Mesendoderm (in vitro differentiated cells): ENCODE data around the gene RSAD1.
A peak's percentile ranks its signal among the peaks of the same experiment; 100 is the strongest.

Experiments
- DNase-seq: peaks from one replicate; pipeline ENCODE4 v3.0.0; 2013
- H2AK5ac ChIP-seq: 2 replicates; pipeline ENCODE4 v1.6.1; 2013; ENCODE audit warnings: low read length, inconsistent platforms
- H2BK120ac ChIP-seq: 2 replicates; pipeline ENCODE4 v1.6.1; 2013; ENCODE audit warnings: low read depth, mild to moderate bottlenecking, low read length, moderate library complexity, mixed read lengths
- H2BK15ac ChIP-seq: replicated peaks from 2 replicates; pipeline ENCODE4 v1.6.1; 2013; ENCODE audit warnings: low read depth, mild to moderate bottlenecking, moderate library complexity
- H2BK5ac ChIP-seq: 2 replicates; pipeline ENCODE4 v1.6.1; 2013; ENCODE audit warnings: low read length, inconsistent platforms
- H3K18ac ChIP-seq: 2 replicates; pipeline ENCODE4 v1.6.1; 2013; ENCODE audit warnings: mild to moderate bottlenecking, low read length, mixed read lengths
- H3K23ac ChIP-seq: one replicate; pipeline ENCODE4 v1.6.1; 2013; ENCODE audit warnings: low read length
- H3K27ac ChIP-seq: 2 replicates; pipeline ENCODE4 v1.5.1; 2013; ENCODE audit warnings: low read depth, mild to moderate bottlenecking, inconsistent platforms, low read length, moderate library complexity
- H3K27me3 ChIP-seq: 2 replicates; pipeline ENCODE4 v1.6.1; 2013; ENCODE audit warnings: low read length, control low read depth, mild to moderate bottlenecking, inconsistent platforms; ENCODE audit not compliant: insufficient read depth, poor library complexity
- H3K36me3 ChIP-seq: 2 replicates; pipeline ENCODE4 v1.6.1; 2013; ENCODE audit warnings: low read length, inconsistent platforms; ENCODE audit not compliant: control insufficient read depth, insufficient read depth
- H3K4ac ChIP-seq: one replicate; pipeline ENCODE4 v1.6.1; 2013; ENCODE audit warnings: low read depth, mild to moderate bottlenecking, low read length, moderate library complexity
- H3K4me1 ChIP-seq: 2 replicates; pipeline ENCODE4 v1.6.1; 2013; ENCODE audit warnings: low read depth, low read length, inconsistent platforms; ENCODE audit not compliant: control insufficient read depth
- H3K4me2 ChIP-seq: 2 replicates; pipeline ENCODE4 v1.6.1; 2013; ENCODE audit warnings: low read length
- H3K4me3 ChIP-seq: 2 replicates; pipeline ENCODE4 v1.5.1; 2013; ENCODE audit warnings: mild to moderate bottlenecking, low read length
- H3K56ac ChIP-seq: one replicate; pipeline ENCODE4 v1.6.1; 2013; ENCODE audit warnings: low read length
- H3K79me1 ChIP-seq: 2 replicates; pipeline ENCODE4 v1.6.1; 2013; ENCODE audit warnings: low read length, inconsistent platforms
- H3K79me2 ChIP-seq: 2 replicates; pipeline ENCODE4 v1.6.1; 2013; ENCODE audit warnings: mild to moderate bottlenecking, low read length; ENCODE audit not compliant: control insufficient read depth, insufficient read depth
- H3K9ac ChIP-seq: 2 replicates; pipeline ENCODE4 v1.6.1; 2013; ENCODE audit warnings: low read length, inconsistent platforms
- H4K5ac ChIP-seq: one replicate; pipeline ENCODE4 v1.6.1; 2013; ENCODE audit warnings: low read length
- H4K8ac ChIP-seq: one replicate; pipeline ENCODE4 v1.6.1; 2013; ENCODE audit warnings: low read depth, mild to moderate bottlenecking, control low read depth, low read length, moderate library complexity
- WGBS: extraction: QIAGEN DNeasy Blood & Tissue Kit; methylation state at CpG from one replicate; pipeline ENCODE4 v1.1.7; 2013; ENCODE audit warnings: low lambda C conversion rate, missing lambda C conversion rate; ENCODE audit not compliant: insufficient coverage; ENCODE audit errors: extremely low coverage; 5-methylcytosine and 5-hydroxymethylcytosine counted together

Gene RSAD1

GRCh38 chr17:50439008-50439407 lies 39.7 kb upstream of the RSAD1 start:
- Histone ChIP-seq H3K9ac (no peak overlapping the region), H3K27me3 (no peaks in the 10 kb centered on the region), H3K4ac (no peak overlapping the region), H3K56ac (no peak overlapping the region), H4K5ac (no peak overlapping the region), H3K27ac (no peak overlapping the region), H3K4me3 (no peak overlapping the region), H2BK15ac (no peak overlapping the region), H3K4me1 (no peaks in the 10 kb centered on the region), H3K36me3 (no peaks in the 10 kb centered on the region), H3K23ac (no peak overlapping the region), H2AK5ac (no peak overlapping the region), H3K4me2 (no peak overlapping the region), H2BK5ac (no peak overlapping the region), H2BK120ac (no peak overlapping the region), H3K18ac (no peak overlapping the region), H4K8ac (no peak overlapping the region), H3K79me2 (no peaks in the 10 kb centered on the region), H3K79me1 (no peaks in the 10 kb centered on the region)
- WGBS = no CpG with 5 or more reads among the region's 4 CpGs
- DNase-seq = no peak

- no peak overlapping the region for H2BK15ac ChIP-seq
- no peak overlapping the region for H4K5ac ChIP-seq
- no peak overlapping the region for H2BK120ac ChIP-seq
- no peak overlapping the region for H3K23ac ChIP-seq
- no peak overlapping the region for H3K4me3 ChIP-seq
- H3K36me3 ChIP-seq = no peaks in the 10 kb centered on the region
- WGBS = no CpG with 5 or more reads among the region's 4 CpGs
- no peak overlapping the region for H2BK5ac ChIP-seq
- no peak overlapping the region for H3K56ac ChIP-seq
- no peak overlapping the region for H3K9ac ChIP-seq
- H3K79me2 ChIP-seq = no peaks in the 10 kb centered on the region
- no peak overlapping the region for H2AK5ac ChIP-seq
- no peaks in the 10 kb centered on the region for H3K4me1 ChIP-seq
- no peak overlapping the region for H3K4ac ChIP-seq
- no peak overlapping the region for H4K8ac ChIP-seq
- H3K79me1 ChIP-seq = no peaks in the 10 kb centered on the region
- H3K27me3 ChIP-seq = no peaks in the 10 kb centered on the region
- no peak for DNase-seq
- no peak overlapping the region for H3K4me2 ChIP-seq
- no peak overlapping the region for H3K27ac ChIP-seq
- H3K18ac ChIP-seq = no peak overlapping the region
Measured at GRCh38 chr17:50440172-50440837, 38.4 kb upstream of the RSAD1 start.

GRCh38 chr17:50440838-50441829 lies 37.5 kb upstream of the RSAD1 start:
- DNase-seq = no peak
- Histone ChIP-seq H3K18ac (no peak overlapping the region), H3K4ac (no peak overlapping the region), H2AK5ac (no peak overlapping the region), H4K5ac (no peak overlapping the region), H3K79me1 (no peaks in the 10 kb centered on the region), H3K79me2 (no peaks in the 10 kb centered on the region), H2BK15ac (no peak overlapping the region), H2BK5ac (no peak overlapping the region), H3K23ac (no peak overlapping the region), H2BK120ac (no peak overlapping the region), H3K36me3 (no peaks in the 10 kb centered on the region), H3K27me3 (no peaks in the 10 kb centered on the region), H3K56ac (no peak overlapping the region), H3K4me3 (no peak overlapping the region), H3K4me1 (no peaks in the 10 kb centered on the region), H4K8ac (no peak overlapping the region), H3K9ac (no peak overlapping the region), H3K27ac (no peak overlapping the region), H3K4me2 (no peak overlapping the region)
- no CpG with 5 or more reads among the region's 10 CpGs for WGBS

GRCh38 chr17:50443505-50443974 lies 35.1 kb upstream of the RSAD1 start:
- Histone ChIP-seq H2BK15ac (no peak overlapping the region), H2BK120ac (no peak overlapping the region), H3K4me2 (no peak overlapping the region), H3K79me1 (no peaks in the 10 kb centered on the region), H3K18ac (no peak overlapping the region), H3K4ac (no peak overlapping the region), H3K56ac (no peak overlapping the region), H3K4me1 (no peaks in the 10 kb centered on the region), H3K9ac (no peak overlapping the region), H3K23ac (no peak overlapping the region), H2BK5ac (no peak overlapping the region), H2AK5ac (no peak overlapping the region), H3K79me2 (no peaks in the 10 kb centered on the region), H3K36me3 (no peaks in the 10 kb centered on the region), H4K8ac (no peak overlapping the region), H4K5ac (no peak overlapping the region), H3K4me3 (no peak overlapping the region), H3K27me3 (no peaks in the 10 kb centered on the region), H3K27ac (no peak overlapping the region)
- no CpG with 5 or more reads among the region's 3 CpGs for WGBS
- DNase-seq = peak; percentile 33

GRCh38 chr17:50444841-50445715 lies 33.6 kb upstream of the RSAD1 start:
- Histone ChIP-seq H3K79me2 (no peaks in the 10 kb centered on the region), H3K9ac (no peak overlapping the region), H3K79me1 (no peaks in the 10 kb centered on the region), H3K18ac (no peak overlapping the region), H2AK5ac (no peak overlapping the region), H3K36me3 (no peaks in the 10 kb centered on the region), H3K4me3 (no peak overlapping the region), H3K4me2 (no peak overlapping the region), H2BK15ac (no peak overlapping the region), H3K27ac (no peak overlapping the region), H2BK5ac (no peak overlapping the region), H4K5ac (no peak overlapping the region), H2BK120ac (no peak overlapping the region), H3K23ac (no peak overlapping the region), H4K8ac (no peak overlapping the region), H3K27me3 (no peaks in the 10 kb centered on the region), H3K4me1 (no peaks in the 10 kb centered on the region), H3K56ac (no peak overlapping the region), H3K4ac (no peak overlapping the region)
- DNase-seq = no peak
- no CpG with 5 or more reads among the region's 6 CpGs for WGBS
